ENCODE results near the gene COX7B2.

DNA sequence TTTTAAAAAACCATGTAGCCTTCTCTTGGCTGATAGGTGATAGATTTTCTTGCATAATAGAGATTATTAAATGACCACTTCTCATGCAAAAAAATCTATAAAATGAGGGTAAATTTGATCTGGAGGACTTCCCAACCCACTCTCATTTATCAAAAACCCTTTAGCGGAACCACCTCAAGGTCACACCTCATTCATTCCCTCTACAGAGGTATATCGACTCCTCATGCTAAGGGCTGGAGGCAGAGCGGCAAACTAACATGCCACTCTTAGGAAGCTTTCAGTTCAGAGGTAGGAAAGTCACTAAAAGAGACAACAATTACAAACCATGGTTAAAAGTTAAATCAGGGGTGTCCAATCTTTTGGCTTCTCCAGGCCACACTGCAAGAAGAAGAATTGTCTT is 90.0 kb downstream of the COX7B2 start:
- no peak for TF ChIP-seq POLR2AphosphoS5 (IDR thresholded peaks at IDR 0.05; ENCODE audit: borderline replicate concordance, low read depth, low read length)
- no peak for TF ChIP-seq EZH2 (IDR thresholded peaks at IDR 0.05)

Data from SK-N-MC (cell line).